Measurements from ENCODE around the gene PTPRG.
A peak's percentile ranks its signal among the peaks of the same experiment; 100 is the strongest.

Gene PTPRG

DNA sequence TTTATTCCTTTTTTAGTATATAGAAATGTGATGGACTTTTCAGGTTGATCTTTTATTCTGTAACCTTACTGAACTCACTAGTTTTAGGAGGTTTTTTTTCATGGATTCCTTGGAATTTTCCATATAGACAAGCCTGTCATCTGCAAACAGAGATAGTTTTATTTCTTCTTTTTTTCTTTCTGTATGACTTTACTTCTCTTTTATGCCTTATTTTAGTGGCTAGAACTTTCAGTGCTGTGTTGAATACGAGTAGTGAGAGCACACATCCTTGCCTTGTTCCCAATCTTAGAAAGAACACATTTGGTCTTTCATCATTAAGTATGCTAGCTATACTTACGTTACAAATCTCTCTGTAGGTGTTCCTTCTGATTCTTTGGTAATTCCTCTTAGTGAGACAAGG lies 336.5 kb downstream of the PTPRG start:
- H3K27ac ChIP-seq: no peak overlapping the region
- TF ChIP-seq, protein P1, sequence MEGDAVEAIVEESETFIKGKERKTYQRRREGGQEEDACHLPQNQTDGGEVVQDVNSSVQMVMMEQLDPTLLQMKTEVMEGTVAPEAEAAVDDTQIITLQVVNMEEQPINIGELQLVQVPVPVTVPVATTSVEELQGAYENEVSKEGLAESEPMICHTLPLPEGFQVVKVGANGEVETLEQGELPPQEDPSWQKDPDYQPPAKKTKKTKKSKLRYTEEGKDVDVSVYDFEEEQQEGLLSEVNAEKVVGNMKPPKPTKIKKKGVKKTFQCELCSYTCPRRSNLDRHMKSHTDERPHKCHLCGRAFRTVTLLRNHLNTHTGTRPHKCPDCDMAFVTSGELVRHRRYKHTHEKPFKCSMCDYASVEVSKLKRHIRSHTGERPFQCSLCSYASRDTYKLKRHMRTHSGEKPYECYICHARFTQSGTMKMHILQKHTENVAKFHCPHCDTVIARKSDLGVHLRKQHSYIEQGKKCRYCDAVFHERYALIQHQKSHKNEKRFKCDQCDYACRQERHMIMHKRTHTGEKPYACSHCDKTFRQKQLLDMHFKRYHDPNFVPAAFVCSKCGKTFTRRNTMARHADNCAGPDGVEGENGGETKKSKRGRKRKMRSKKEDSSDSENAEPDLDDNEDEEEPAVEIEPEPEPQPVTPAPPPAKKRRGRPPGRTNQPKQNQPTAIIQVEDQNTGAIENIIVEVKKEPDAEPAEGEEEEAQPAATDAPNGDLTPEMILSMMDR (conservative IDR thresholded peaks at IDR 0.05): no peak

DNA sequence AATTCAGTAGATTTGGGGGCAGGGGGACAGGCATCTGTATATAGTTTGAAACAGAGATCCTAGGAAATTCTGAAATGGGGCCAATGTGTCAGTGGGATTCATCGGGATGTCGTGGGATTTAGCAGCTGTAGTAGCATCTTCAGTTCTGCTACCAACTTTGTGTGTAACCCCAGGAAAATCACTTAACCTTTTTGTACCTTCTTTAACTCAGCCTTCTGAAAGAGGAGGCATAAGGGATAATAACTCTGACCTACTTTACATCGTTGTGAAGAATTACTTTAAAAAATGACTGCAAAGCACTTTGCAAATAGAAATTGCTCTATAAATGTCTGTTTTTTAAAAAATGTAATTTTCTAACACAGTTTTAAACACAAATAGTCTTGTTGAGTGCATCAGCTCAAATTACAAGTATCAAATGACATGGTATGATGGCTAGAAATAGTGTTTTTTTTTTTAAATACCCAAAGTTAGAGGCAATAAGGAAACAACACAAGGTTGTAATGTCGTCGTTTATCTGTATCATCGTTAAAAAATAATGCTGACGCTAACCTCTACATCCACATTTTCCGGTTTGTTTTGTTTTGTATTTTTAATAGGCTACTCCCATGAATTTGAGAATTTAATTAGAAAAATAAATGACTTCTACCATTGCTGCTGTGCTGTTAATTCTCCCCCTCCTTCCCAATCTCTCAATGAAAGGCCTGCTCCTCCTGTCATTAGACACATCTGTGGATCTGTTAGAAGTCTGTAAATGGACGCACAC lies 338.5 kb downstream of the PTPRG start:
- no peak overlapping the region for H3K27ac ChIP-seq
- TF ChIP-seq, protein P1 (conservative IDR thresholded peaks at IDR 0.05): no peak

DNA sequence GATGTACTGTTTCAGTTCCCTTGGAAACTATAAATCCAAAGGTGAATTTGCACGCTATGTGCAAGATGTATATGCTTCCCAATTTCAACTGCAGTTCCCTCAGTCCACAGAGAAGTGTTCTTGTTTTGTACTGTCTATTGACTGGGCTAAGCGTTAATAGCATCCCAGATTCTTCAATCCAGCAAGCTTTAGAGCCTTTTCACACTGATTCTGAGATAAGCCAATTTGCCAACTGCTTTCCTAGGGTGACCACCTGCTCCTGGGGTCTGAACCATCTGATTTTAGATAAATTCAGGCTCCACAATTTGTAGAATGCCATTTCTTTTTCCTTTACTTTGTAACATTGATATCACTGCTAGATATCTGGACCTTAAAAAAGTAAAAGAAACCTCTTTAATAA lies 340.1 kb downstream of the PTPRG start:
- TF ChIP-seq, protein P1 (conservative IDR thresholded peaks at IDR 0.05): no peak

DNA sequence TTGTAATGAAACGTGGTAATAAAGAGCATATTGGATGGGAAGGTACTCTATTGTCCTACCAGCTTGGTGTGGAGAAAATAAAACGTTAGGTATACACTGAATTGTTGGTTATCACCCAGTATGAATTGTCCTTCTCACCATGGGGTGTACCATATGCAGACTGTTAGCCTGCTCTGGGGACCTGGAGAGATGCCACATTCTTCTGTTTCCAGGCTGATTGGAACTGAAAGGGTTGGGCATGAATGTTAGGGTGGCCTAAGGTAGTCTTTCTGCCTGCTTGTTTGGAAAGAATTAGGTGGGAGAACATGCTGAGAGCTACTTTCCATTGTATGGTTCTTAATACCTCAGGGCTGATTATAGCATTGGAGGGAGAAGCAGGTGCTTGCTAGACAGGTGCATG lies 340.6 kb downstream of the PTPRG start:
- H3K27ac ChIP-seq: no peak overlapping the region
- TF ChIP-seq, protein P1 (conservative IDR thresholded peaks at IDR 0.05): no peak

More for the DNA sequence above, 340.1 kb downstream of the PTPRG start:
- H3K27ac ChIP-seq: no peak overlapping the region

DNA sequence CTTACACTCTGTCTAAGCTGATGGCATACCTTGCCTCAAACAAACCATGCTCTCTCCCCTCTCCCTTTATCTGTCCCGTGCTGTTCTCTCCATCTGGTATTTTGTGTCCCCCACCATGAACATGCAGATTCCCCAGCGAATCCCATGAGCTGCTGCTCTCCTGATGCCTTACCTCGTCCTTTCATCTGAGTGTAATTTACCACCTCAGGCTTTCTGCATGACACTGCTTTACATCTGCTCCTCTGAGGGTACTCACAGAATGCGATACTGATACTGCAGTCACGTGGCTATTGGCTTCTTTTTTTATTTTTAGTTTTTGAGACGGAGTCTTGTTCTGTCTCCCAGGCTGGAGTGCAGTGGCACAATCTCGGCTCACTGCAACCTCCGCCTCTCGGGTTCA lies 341.7 kb downstream of the PTPRG start:
- TF ChIP-seq, protein P1 (conservative IDR thresholded peaks at IDR 0.05): no peak
- H3K27ac ChIP-seq: no peak overlapping the region

DNA sequence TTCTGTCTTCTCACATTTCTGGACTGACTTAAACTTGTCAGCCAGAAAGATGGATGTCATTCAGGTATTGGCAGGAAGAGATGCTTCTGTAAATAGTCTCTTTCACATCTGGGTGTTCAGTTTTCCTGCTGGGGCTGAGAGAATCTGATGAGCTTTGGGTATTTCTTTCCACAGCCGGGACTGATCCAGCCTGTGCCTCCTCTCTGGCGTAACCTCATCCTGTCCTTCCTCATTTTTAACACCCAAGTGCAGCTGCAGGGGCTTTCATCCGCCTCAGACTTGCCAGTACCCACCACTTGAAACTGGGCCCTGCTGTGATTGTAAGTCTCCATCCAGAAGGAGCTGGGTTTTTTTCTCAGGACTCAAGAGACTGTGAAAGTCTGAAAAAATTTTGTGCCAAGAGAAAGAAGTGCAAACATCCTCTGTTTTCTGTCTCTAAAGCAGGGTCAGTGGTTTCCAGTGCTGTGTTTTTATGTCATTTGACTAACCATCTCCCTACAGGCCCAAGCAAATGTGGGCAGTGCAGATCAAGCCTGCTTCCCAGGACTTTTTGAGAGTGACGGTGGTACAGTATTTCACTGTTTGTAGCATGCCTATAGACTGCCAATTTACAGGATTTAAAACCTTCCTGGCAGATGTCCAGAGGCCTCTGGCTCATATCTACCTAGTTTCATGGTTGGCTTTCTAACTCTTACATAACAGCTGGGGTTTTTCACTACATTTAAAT lies 342.7 kb downstream of the PTPRG start:
- TF ChIP-seq, protein P1 (conservative IDR thresholded peaks at IDR 0.05): no peak
- 0 out of 2 replicates have a peak overlapping the region, but pooled peaks have one; percentile 28 for H3K27ac ChIP-seq

DNA sequence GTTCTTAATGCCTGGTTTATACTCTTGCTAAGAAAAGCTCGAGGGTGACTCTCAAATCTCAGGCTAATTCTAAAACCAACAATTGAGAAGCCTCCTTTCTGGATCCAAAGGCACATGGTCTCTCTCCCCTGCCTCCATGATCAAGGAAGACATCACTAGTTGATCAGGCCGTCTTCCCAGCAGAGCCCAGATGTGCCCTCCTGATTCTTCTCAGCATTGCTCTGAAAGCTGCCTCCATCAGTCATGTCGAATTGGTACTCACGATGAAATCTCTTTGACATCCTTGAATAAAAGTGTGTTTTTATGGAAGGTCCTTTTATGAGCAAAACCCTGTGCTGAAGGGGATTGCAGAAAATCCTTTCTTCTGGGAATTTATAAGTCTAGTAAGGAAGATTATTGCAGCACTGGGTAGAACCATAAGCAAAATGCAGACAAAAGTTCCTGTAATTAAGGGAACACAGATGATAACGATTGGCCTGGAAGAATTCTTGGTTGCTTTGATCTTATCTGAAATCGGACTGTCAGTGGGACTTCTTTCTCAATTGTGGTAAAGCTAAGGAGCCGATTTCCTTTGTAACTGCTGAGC lies 345.9 kb downstream of the PTPRG start:
- TF ChIP-seq, protein P1 (conservative IDR thresholded peaks at IDR 0.05): no peak

More for the DNA sequence above, 345.9 kb downstream of the PTPRG start:
- H3K27ac ChIP-seq: no peak overlapping the region

Measured in VCaP (cell line).